SK-N-SH (cell line): ENCODE measurements around the gene STRIT1.

ENCODE experiments used
- EZH2phosphoT487 ChIP-seq: fragments of 200-600 bp; sonication (generic); IDR thresholded peaks from 2 replicates; pipeline ENCODE4 v1.6.1; 2017; ENCODE audit warnings: low read depth, mixed run types, mild to moderate bottlenecking, antibody characterized with exemption, moderate library complexity, borderline replicate concordance
- FOXJ3 ChIP-seq: sonication (generic); formaldehyde crosslinking; IDR thresholded peaks from 2 replicates; pipeline ENCODE4 v1.5.1; 2020; ENCODE audit warnings: mild to moderate bottlenecking, missing genetic modification reagents
- GATA2 ChIP-seq: sonication (generic); formaldehyde crosslinking; IDR thresholded peaks from 2 replicates; pipeline ENCODE4 v1.5.0; 2020; ENCODE audit warnings: mild to moderate bottlenecking, missing genetic modification reagents
- JUND ChIP-seq: IDR thresholded peaks from 2 replicates; pipeline ENCODE4 v1.4.0; 2012
- RAD21 ChIP-seq: IDR thresholded peaks from 2 replicates; pipeline ENCODE4 v1.6.1; 2012; ENCODE audit warnings: mild to moderate bottlenecking, low read length
- RXRA ChIP-seq: IDR thresholded peaks from 2 replicates; pipeline ENCODE4 v1.4.0; 2012; ENCODE audit warnings: low read depth, mild to moderate bottlenecking, borderline replicate concordance
- SIN3A ChIP-seq: IDR thresholded peaks from 2 replicates; pipeline ENCODE4 v1.6.1; 2012; ENCODE audit warnings: low read depth, mild to moderate bottlenecking, low read length, moderate library complexity, borderline replicate concordance
- TF ChIP-seq, protein P1 (sequence below): fragments of 150-350 bp; IDR thresholded peaks from 2 replicates; pipeline ENCODE4 v1.6.1; 2017; ENCODE audit warnings: antibody characterized with exemption, low read length, low read depth, borderline replicate concordance
- TF ChIP-seq, protein P2 (sequence below): fragments of 200-600 bp; sonication (generic); IDR thresholded peaks from 2 replicates; pipeline ENCODE4 v1.6.1; 2017; ENCODE audit warnings: antibody characterized with exemption, mild to moderate bottlenecking, moderate library complexity
- TF ChIP-seq, protein P3 (sequence below): IDR thresholded peaks from 2 replicates; pipeline ENCODE4; 2012

DNA sequence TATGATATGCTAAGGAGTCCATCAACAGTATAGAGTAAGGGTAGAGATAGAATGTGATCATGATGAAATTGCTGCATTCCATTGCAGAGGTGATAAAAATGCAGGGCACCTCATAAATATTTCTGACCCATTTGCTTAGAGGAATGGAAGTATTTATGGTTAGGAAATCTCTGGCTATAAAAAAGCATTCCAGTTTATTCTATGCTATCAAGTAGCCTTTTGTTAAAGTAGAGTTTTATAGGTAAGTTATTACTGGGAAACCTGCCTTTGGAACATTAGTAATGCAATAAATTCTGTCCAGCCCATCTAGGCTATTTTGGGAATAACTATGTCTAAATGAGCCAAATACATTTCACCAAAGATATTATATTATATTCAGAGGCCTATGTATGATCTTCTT is 19.8 kb upstream of the STRIT1 start:
- TF ChIP-seq GATA2 (CRISPR knock-in tag): no peak
- TF ChIP-seq SIN3A: no peak
- TF ChIP-seq FOXJ3 (CRISPR knock-in tag): no peak
- TF ChIP-seq, protein P1, sequence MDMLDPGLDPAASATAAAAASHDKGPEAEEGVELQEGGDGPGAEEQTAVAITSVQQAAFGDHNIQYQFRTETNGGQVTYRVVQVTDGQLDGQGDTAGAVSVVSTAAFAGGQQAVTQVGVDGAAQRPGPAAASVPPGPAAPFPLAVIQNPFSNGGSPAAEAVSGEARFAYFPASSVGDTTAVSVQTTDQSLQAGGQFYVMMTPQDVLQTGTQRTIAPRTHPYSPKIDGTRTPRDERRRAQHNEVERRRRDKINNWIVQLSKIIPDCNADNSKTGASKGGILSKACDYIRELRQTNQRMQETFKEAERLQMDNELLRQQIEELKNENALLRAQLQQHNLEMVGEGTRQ: no peak
- TF ChIP-seq RXRA: no peak
- TF ChIP-seq RAD21: no peak
- TF ChIP-seq, protein P2, sequence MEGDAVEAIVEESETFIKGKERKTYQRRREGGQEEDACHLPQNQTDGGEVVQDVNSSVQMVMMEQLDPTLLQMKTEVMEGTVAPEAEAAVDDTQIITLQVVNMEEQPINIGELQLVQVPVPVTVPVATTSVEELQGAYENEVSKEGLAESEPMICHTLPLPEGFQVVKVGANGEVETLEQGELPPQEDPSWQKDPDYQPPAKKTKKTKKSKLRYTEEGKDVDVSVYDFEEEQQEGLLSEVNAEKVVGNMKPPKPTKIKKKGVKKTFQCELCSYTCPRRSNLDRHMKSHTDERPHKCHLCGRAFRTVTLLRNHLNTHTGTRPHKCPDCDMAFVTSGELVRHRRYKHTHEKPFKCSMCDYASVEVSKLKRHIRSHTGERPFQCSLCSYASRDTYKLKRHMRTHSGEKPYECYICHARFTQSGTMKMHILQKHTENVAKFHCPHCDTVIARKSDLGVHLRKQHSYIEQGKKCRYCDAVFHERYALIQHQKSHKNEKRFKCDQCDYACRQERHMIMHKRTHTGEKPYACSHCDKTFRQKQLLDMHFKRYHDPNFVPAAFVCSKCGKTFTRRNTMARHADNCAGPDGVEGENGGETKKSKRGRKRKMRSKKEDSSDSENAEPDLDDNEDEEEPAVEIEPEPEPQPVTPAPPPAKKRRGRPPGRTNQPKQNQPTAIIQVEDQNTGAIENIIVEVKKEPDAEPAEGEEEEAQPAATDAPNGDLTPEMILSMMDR: no peak
- TF ChIP-seq JUND: no peak
- TF ChIP-seq, protein P3, sequence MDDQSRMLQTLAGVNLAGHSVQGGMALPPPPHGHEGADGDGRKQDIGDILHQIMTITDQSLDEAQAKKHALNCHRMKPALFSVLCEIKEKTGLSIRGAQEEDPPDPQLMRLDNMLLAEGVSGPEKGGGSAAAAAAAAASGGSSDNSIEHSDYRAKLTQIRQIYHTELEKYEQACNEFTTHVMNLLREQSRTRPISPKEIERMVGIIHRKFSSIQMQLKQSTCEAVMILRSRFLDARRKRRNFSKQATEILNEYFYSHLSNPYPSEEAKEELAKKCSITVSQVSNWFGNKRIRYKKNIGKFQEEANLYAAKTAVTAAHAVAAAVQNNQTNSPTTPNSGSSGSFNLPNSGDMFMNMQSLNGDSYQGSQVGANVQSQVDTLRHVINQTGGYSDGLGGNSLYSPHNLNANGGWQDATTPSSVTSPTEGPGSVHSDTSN: no peak
- no peak for TF ChIP-seq EZH2phosphoT487
